CD14-positive monocyte (primary cell): ENCODE results near the gene DIAPH1. TPM values are rescaled to one million over a fixed set of nuclear protein-coding genes. Genes with fewer than 3 reads are reported as not detected.

ENCODE experiments used
- DNase-seq, 3 donors: peaks; one replicate each; pipeline ENCODE4 v3.0.0-alpha.2; 2011 to 2022
- H2AFZ ChIP-seq: 2 replicates; pipeline ENCODE4 v1.6.0; 2012; ENCODE audit warnings: mild to moderate bottlenecking, low read depth, low read length, inconsistent platforms; ENCODE audit not compliant: insufficient read depth, poor library complexity, severe bottlenecking
- H3K27ac ChIP-seq, 2 donors: 1 replicate in 1 of 2; 2 replicates in 1 of 2; pipeline ENCODE4 v1.5.1; 2012 to 2013; ENCODE audit warnings: low read length in 2 of 2, control low read depth in 1 of 2, inconsistent platforms in 1 of 2, low read depth in 1 of 2, mild to moderate bottlenecking in 1 of 2
- H3K27me3 ChIP-seq, 2 donors: one replicate each; pipeline versions ENCODE4 v1.6.0 to v1.6.1; 2011 to 2013; ENCODE audit warnings: low read length in 2 of 2; ENCODE audit not compliant: control insufficient read depth in 2 of 2, insufficient read depth in 2 of 2
- H3K36me3 ChIP-seq, 2 donors: replicated peaks in 1 of 2; 1 replicate in 1 of 2; 2 replicates in 1 of 2; pipeline versions ENCODE4 v1.5.1 to v1.6.1; 2012 to 2013; ENCODE audit warnings: low read length in 2 of 2, control low read depth in 1 of 2, inconsistent platforms in 1 of 2, mild to moderate bottlenecking in 1 of 2; ENCODE audit not compliant: insufficient read depth in 2 of 2, control insufficient read depth in 1 of 2
- H3K4me1 ChIP-seq, 2 donors: 1 replicate in 1 of 2; 2 replicates in 1 of 2; pipeline versions ENCODE4 v1.5.1 to v1.6.1; 2012 to 2013; ENCODE audit warnings: low read length in 2 of 2, control low read depth in 1 of 2, inconsistent platforms in 1 of 2, mild to moderate bottlenecking in 1 of 2, moderate library complexity in 1 of 2; ENCODE audit not compliant: insufficient read depth in 2 of 2, control insufficient read depth in 1 of 2
- H3K4me2 ChIP-seq: replicated peaks from 2 replicates; pipeline ENCODE3; 2012; ENCODE audit warnings: low read length, moderate library complexity, mild to moderate bottlenecking; ENCODE audit not compliant: poor library complexity, severe bottlenecking; ENCODE audit errors: extremely low read depth
- H3K4me3 ChIP-seq, 3 experiments: fragments of 200-600 bp in 1 of 3; sonication (generic) in 1 of 3; replicated peaks in 1 of 3; 1 replicate in 2 of 3; 2 replicates in 1 of 3; pipeline ENCODE4 v1.5.1; 2011 to 2013; ENCODE audit warnings: low read length in 3 of 3, mild to moderate bottlenecking in 3 of 3, control low read depth in 2 of 3, low read depth in 2 of 3, inconsistent platforms in 1 of 3, moderate library complexity in 1 of 3
- H3K79me2 ChIP-seq: 2 replicates; pipeline ENCODE4 v1.6.0; 2012; ENCODE audit warnings: mild to moderate bottlenecking, control low read depth, inconsistent platforms, low read length, moderate library complexity; ENCODE audit not compliant: insufficient read depth
- H3K9ac ChIP-seq: 2 replicates; pipeline ENCODE4 v1.6.0; 2017; ENCODE audit warnings: low read length, mild to moderate bottlenecking; ENCODE audit not compliant: insufficient read depth, poor library complexity, severe bottlenecking
- H3K9me3 ChIP-seq, 2 donors: replicated peaks in 1 of 2; 1 replicate in 1 of 2; 2 replicates in 1 of 2; pipeline versions ENCODE4 v1.5.1 to v1.6.1; 2012 to 2013; ENCODE audit warnings: low read length in 2 of 2, control low read depth in 1 of 2; ENCODE audit not compliant: control insufficient read depth in 1 of 2, insufficient read depth in 1 of 2
- H4K20me1 ChIP-seq: 2 replicates; pipeline ENCODE4 v1.6.0; 2012; ENCODE audit warnings: mild to moderate bottlenecking, low read length, control low read depth, moderate library complexity; ENCODE audit not compliant: insufficient read depth
- H3K27ac Mint-ChIP-seq, 7 donors: one replicate each; pipeline ENCODE4 v1.8.0; 2020; ENCODE audit warnings: mild to moderate bottlenecking in 7 of 7, mixed read lengths in 7 of 7, moderate library complexity in 6 of 7, inconsistent platforms in 2 of 7
- H3K27me3 Mint-ChIP-seq, 3 donors: one replicate each; pipeline ENCODE4 v1.8.0; 2021 to 2022; ENCODE audit warnings: low read depth in 3 of 3, mild to moderate bottlenecking in 3 of 3, mixed read lengths in 3 of 3, moderate library complexity in 3 of 3, inconsistent platforms in 1 of 3
- H3K36me3 Mint-ChIP-seq, 2 donors: one replicate each; pipeline ENCODE4 v1.8.0; 2020; ENCODE audit warnings: mixed read lengths in 2 of 2, inconsistent platforms in 1 of 2, mild to moderate bottlenecking in 1 of 2
- H3K4me1 Mint-ChIP-seq: one replicate; pipeline ENCODE4 v1.8.0; 2020; ENCODE audit warnings: mild to moderate bottlenecking, mixed read lengths
- H3K4me3 Mint-ChIP-seq, 2 donors: one replicate each; pipeline ENCODE4 v1.8.0; 2020; ENCODE audit warnings: mild to moderate bottlenecking in 2 of 2, mixed read lengths in 2 of 2, moderate library complexity in 1 of 2
- H3K9me3 Mint-ChIP-seq, 7 donors: one replicate each; pipeline ENCODE4 v1.8.0; 2020 to 2022; ENCODE audit warnings: mixed read lengths in 7 of 7, mild to moderate bottlenecking in 6 of 7, moderate library complexity in 6 of 7, inconsistent platforms in 2 of 7
- CTCF ChIP-seq: fragments of 200-600 bp; IDR thresholded peaks from one replicate; pipeline ENCODE4 v1.8.0; 2022; ENCODE audit warnings: antibody characterized with exemption, mild to moderate bottlenecking
- WGBS: methylation state at CpG from one replicate; pipeline ENCODE4 v1.1.5; 2013; ENCODE audit warnings: missing lambda C conversion rate; ENCODE audit not compliant: insufficient coverage; 5-methylcytosine and 5-hydroxymethylcytosine counted together
- intact Hi-C, 2 donors: fragments of 100-400 bp; cut with micrococcal nuclease; formaldehyde crosslinking; loops; one replicate each; pipeline versions ENCODE4 v1.15.0 to v1.15.1; 2023
- polyA plus RNA-seq, 3 donors: library from polyadenylated mRNA; depleted of rRNA in 1 of 3; unstranded in 2 of 3; stranded (reverse) in 1 of 3; fragments of 300-500 nt in 2 of 3; fragments of >200 nt in 1 of 3; fragmentation: Illumina TruSeq in 2 of 3; gene quantifications; 1 replicate in 2 of 3; 2 replicates in 1 of 3; pipeline ENCODE4 v1.2.3, GENCODE V29; 2012 to 2021

Gene DIAPH1
- polyA plus RNA-seq, 3 donors: 60.2 to 140 (median 98.6) TPM

GRCh38 chr5:141493500-141494422, 125.0 kb downstream of the DIAPH1 start:
- intact Hi-C loops: no loop called here
- peaks cover 14% of the 10 kb centered on the region for H3K4me1 Mint-ChIP-seq
- peak overlapping the region; percentile 34 to 39 for H3K4me3 Mint-ChIP-seq

More at GRCh38 chr5:141493500-141494422, 125.0 kb downstream of the DIAPH1 start:
- Histone ChIP-seq H3K9me3 (peaks cover 3 to 30% of the 10 kb centered on the region in 2 donors), H3K9ac (no peak overlapping the region), H3K4me1 (peaks cover 13 to 15% of the 10 kb centered on the region in 2 donors), H2AFZ (no peak overlapping the region), H3K4me2 (no peak overlapping the region), H4K20me1 (no peaks in the 10 kb centered on the region), H3K36me3 (no peaks in the 10 kb centered on the region), H3K4me3 (no peak overlapping the region), H3K79me2 (no peaks in the 10 kb centered on the region), H3K27ac (no peak overlapping the region), H3K27me3 (peaks cover 38 to 80% of the 10 kb centered on the region in 2 donors)
- TF ChIP-seq CTCF: no peak
- no peak overlapping the region for H3K27ac Mint-ChIP-seq
- H3K36me3 Mint-ChIP-seq: no peaks in the 10 kb centered on the region
- H3K27me3 Mint-ChIP-seq: peaks cover 75 to 90% (median 75%) of the 10 kb centered on the region in 3 donors
- H3K9me3 Mint-ChIP-seq: peaks cover 0 to 24% (median 7%) of the 10 kb centered on the region in 7 donors
- no peak for DNase-seq
- WGBS: 90% methylated on average over 3 of the region's 10 CpGs
